Activated B cell treated with CpG ODN at 0.5 μM for 24 hours (primary cell): Measurements from ENCODE around the gene DHX36. TPM values are rescaled to one million over a fixed set of nuclear protein-coding genes. Genes with fewer than 3 reads are reported as not detected.

Experiments used
- ATAC-seq: fragments of 200-7000 bp; cut with Tn5 transposase; one replicate; pipeline ENCODE4 v1.10.0; 2021; ENCODE audit warnings: low read depth, mild to moderate bottlenecking, moderate library complexity
- CTCF ChIA-PET: fragments of 350-600 bp; sonication (Branson Sonifier 250); formaldehyde crosslinking; loops from one replicate; lab custom pipeline; 2021; ENCODE audit warnings: antibody characterized with exemption; lab: Charles Lee
- POLR2A ChIA-PET: fragments of 350-600 bp; sonication (Branson Sonifier 250); formaldehyde crosslinking; loops from one replicate; lab custom pipeline; 2021; ENCODE audit warnings: antibody characterized with exemption; lab: Charles Lee
- DNase-seq: peaks from one replicate; pipeline ENCODE4 v3.0.0; 2022
- H3K27ac Mint-ChIP-seq: one replicate; pipeline ENCODE4 v1.8.0; 2020; ENCODE audit warnings: mixed read lengths
- H3K27me3 Mint-ChIP-seq: one replicate; pipeline ENCODE4 v1.8.0; 2021; ENCODE audit warnings: mixed read lengths
- H3K36me3 Mint-ChIP-seq: one replicate; pipeline ENCODE4 v1.8.0; 2021; ENCODE audit warnings: low read depth, mixed read lengths
- H3K4me1 Mint-ChIP-seq: one replicate; pipeline ENCODE4 v1.8.0; 2021; ENCODE audit warnings: mixed read lengths
- H3K4me3 Mint-ChIP-seq: one replicate; pipeline ENCODE4 v1.8.0; 2020; ENCODE audit warnings: mild to moderate bottlenecking, mixed read lengths
- H3K9me3 Mint-ChIP-seq: one replicate; pipeline ENCODE4 v1.8.0; 2020; ENCODE audit warnings: mixed read lengths
- intact Hi-C: fragments of 100-400 bp; cut with micrococcal nuclease; formaldehyde crosslinking; loops from one replicate; pipeline ENCODE4 v1.15.1; 2024
- total RNA-seq: library from RNA; stranded (reverse); gene quantifications from 2 replicates; pipeline ENCODE4 v1.2.3, GENCODE V29; 2022
- TF ChIP-seq, protein P1 (sequence below): fragments of 200-600 bp; IDR thresholded peaks from one replicate; pipeline ENCODE4 v1.8.0; 2022; ENCODE audit warnings: antibody characterized with exemption, mild to moderate bottlenecking

Gene DHX36
- total RNA-seq, 1 donor from 2014 or later, result 110 TPM

GRCh38 chr3:154356009-154356408 is 31.7 kb upstream of the DHX36 start:
- Mint-ChIP-seq H3K27me3 (peaks cover 5% of the 10 kb centered on the region), H3K9me3 (no peaks in the 10 kb centered on the region), H3K36me3 (no peaks in the 10 kb centered on the region), H3K4me1 (no peaks in the 10 kb centered on the region), H3K27ac (no peak overlapping the region), H3K4me3 (no peak overlapping the region)
- TF ChIP-seq, protein P1, sequence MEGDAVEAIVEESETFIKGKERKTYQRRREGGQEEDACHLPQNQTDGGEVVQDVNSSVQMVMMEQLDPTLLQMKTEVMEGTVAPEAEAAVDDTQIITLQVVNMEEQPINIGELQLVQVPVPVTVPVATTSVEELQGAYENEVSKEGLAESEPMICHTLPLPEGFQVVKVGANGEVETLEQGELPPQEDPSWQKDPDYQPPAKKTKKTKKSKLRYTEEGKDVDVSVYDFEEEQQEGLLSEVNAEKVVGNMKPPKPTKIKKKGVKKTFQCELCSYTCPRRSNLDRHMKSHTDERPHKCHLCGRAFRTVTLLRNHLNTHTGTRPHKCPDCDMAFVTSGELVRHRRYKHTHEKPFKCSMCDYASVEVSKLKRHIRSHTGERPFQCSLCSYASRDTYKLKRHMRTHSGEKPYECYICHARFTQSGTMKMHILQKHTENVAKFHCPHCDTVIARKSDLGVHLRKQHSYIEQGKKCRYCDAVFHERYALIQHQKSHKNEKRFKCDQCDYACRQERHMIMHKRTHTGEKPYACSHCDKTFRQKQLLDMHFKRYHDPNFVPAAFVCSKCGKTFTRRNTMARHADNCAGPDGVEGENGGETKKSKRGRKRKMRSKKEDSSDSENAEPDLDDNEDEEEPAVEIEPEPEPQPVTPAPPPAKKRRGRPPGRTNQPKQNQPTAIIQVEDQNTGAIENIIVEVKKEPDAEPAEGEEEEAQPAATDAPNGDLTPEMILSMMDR, result no peak
- ChIA-PET CTCF (no interaction called here), POLR2A (no interaction called here)
- ATAC-seq (no peak), DNase-seq (no peak)
- intact Hi-C loops, result no loop called here

GRCh38 chr3:154349223-154349622 is 24.9 kb upstream of the DHX36 start:
- DNase-seq, result no peak
- ChIA-PET POLR2A (no interaction called here), CTCF (no interaction called here)
- TF ChIP-seq, protein P1, result no peak
- H3K9me3 Mint-ChIP-seq, result no peaks in the 10 kb centered on the region
- peaks cover 23% of the 10 kb centered on the region for H3K27me3 Mint-ChIP-seq
- no peak overlapping the region for H3K27ac Mint-ChIP-seq
- H3K4me3 Mint-ChIP-seq, result no peak overlapping the region
- H3K4me1 Mint-ChIP-seq, result no peaks in the 10 kb centered on the region
- ATAC-seq, result no peak
- H3K36me3 Mint-ChIP-seq, result no peaks in the 10 kb centered on the region
- intact Hi-C loops, result no loop called here

- ATAC-seq (no peak), DNase-seq (no peak)
- H3K4me3 Mint-ChIP-seq, result no peak overlapping the region
- intact Hi-C loops, result no loop called here
- H3K27ac Mint-ChIP-seq, result no peak overlapping the region
- TF ChIP-seq, protein P1, result no peak
- peaks cover 15% of the 10 kb centered on the region for H3K27me3 Mint-ChIP-seq
- no peaks in the 10 kb centered on the region for H3K4me1 Mint-ChIP-seq
- ChIA-PET CTCF (no interaction called here), POLR2A (no interaction called here)
- H3K36me3 Mint-ChIP-seq, result no peaks in the 10 kb centered on the region
- no peaks in the 10 kb centered on the region for H3K9me3 Mint-ChIP-seq
These were observed 21.3 kb upstream of the DHX36 start for GRCh38 chr3:154345422-154346122.

GRCh38 chr3:154338570-154338969 is 14.3 kb upstream of the DHX36 start:
- peaks cover 7% of the 10 kb centered on the region for H3K27me3 Mint-ChIP-seq
- DNase-seq, result no peak
- no peak for ATAC-seq
- H3K36me3 Mint-ChIP-seq, result no peaks in the 10 kb centered on the region
- CTCF ChIA-PET, result no interaction called here
- POLR2A ChIA-PET, result no interaction called here
- TF ChIP-seq, protein P1, result no peak
- H3K9me3 Mint-ChIP-seq, result no peaks in the 10 kb centered on the region
- H3K4me1 Mint-ChIP-seq, result no peaks in the 10 kb centered on the region
- intact Hi-C loops, result no loop called here
- no peak overlapping the region for H3K4me3 Mint-ChIP-seq
- H3K27ac Mint-ChIP-seq, result no peak overlapping the region

DNA sequence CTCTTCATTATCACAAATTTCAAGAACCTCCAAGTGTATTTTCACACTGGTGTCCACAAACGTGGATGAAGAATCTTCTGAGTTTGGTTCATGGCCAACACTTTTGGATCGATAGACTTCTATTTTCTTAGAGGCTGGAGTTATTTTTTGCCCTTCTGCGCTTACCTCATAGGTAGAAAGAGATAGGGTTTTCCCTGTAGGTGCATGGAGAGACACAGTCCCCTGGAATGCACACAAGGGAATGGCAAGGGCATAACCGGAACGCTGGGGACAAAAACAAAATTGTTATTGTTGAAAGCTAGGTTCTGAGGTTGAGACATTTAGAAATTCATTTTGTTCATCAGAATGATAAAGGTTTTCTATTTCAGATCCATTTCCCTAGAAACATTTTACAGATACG is 13.7 kb upstream of the DHX36 start:
- DNase-seq, result no peak
- ChIA-PET POLR2A (no interaction called here), CTCF (no interaction called here)
- intact Hi-C loops, result no loop called here
- Mint-ChIP-seq H3K36me3 (no peaks in the 10 kb centered on the region), H3K4me1 (no peaks in the 10 kb centered on the region), H3K4me3 (no peak overlapping the region), H3K27me3 (peaks cover 7% of the 10 kb centered on the region), H3K27ac (no peak overlapping the region), H3K9me3 (no peaks in the 10 kb centered on the region)
- no peak for ATAC-seq
- TF ChIP-seq, protein P1, result no peak
